HepG2 (cell line): ENCODE measurements around the gene ORMDL3. TPM values are rescaled to one million over a fixed set of nuclear protein-coding genes. Genes with fewer than 3 reads are reported as not detected.

Experiments
- E2F1 ChIP-seq: sonication (generic); formaldehyde crosslinking; IDR thresholded peaks from 2 replicates; pipeline ENCODE4 v1.5.0; 2020; ENCODE audit warnings: missing genetic modification reagents
- ELF1 ChIP-seq: sonication (generic); formaldehyde crosslinking; IDR thresholded peaks from 2 replicates; pipeline ENCODE4 v1.4.0; 2020; ENCODE audit warnings: missing genetic modification reagents
- HNF4G ChIP-seq, 2 experiments: sonication (generic) in 1 of 2; formaldehyde crosslinking in 1 of 2; IDR thresholded peaks; 2 replicates each; pipeline versions ENCODE4 v1.4.0 to v1.6.1; 2011 to 2020; ENCODE audit warnings: borderline replicate concordance in 2 of 2, low read depth in 2 of 2, mild to moderate bottlenecking in 2 of 2, low read length in 1 of 2, missing genetic modification reagents in 1 of 2, moderate library complexity in 1 of 2
- IKZF1 ChIP-seq: fragments of 450-650 bp; IDR thresholded peaks from 2 replicates; pipeline ENCODE4 v1.7.1; 2016
- NFIB ChIP-seq: sonication (generic); formaldehyde crosslinking; IDR thresholded peaks from 2 replicates; pipeline ENCODE4 v1.9.0; 2021; ENCODE audit warnings: missing genetic modification reagents, mild to moderate bottlenecking, borderline replicate concordance
- NFRKB ChIP-seq: fragments of 450-650 bp; IDR thresholded peaks from 2 replicates; pipeline ENCODE4 v1.6.1; 2017
- NRL ChIP-seq: sonication (generic); formaldehyde crosslinking; IDR thresholded peaks from 2 replicates; pipeline ENCODE4 v1.5.0; 2020; ENCODE audit warnings: missing genetic modification reagents, mild to moderate bottlenecking, moderate library complexity, borderline replicate concordance
- POLR2AphosphoS5 ChIP-seq: IDR thresholded peaks from 2 replicates; pipeline ENCODE4 v1.6.1; 2012; ENCODE audit warnings: low read depth, low read length
- ZBTB7A ChIP-seq: sonication (generic); formaldehyde crosslinking; IDR thresholded peaks from 2 replicates; pipeline ENCODE4 v1.8.0; 2022; ENCODE audit warnings: mild to moderate bottlenecking, missing genetic modification reagents
- ZC3H13 ChIP-seq: sonication (generic); formaldehyde crosslinking; IDR thresholded peaks from 2 replicates; pipeline ENCODE4 v1.8.1; 2023; ENCODE audit warnings: mild to moderate bottlenecking, missing genetic modification reagents, moderate library complexity
- ZFP82 ChIP-seq: sonication (generic); formaldehyde crosslinking; IDR thresholded peaks from 2 replicates; pipeline ENCODE4 v1.5.1; 2020; ENCODE audit warnings: mild to moderate bottlenecking, missing genetic modification reagents, borderline replicate concordance
- ZNF263 ChIP-seq: sonication (generic); formaldehyde crosslinking; IDR thresholded peaks from 2 replicates; pipeline ENCODE4 v1.4.0; 2020; ENCODE audit warnings: missing genetic modification reagents
- ZNF564 ChIP-seq: sonication (generic); formaldehyde crosslinking; IDR thresholded peaks from 2 replicates; pipeline ENCODE4 v1.8.1; 2023; ENCODE audit warnings: mild to moderate bottlenecking, missing genetic modification reagents
- ZNF782 ChIP-seq: sonication (generic); formaldehyde crosslinking; IDR thresholded peaks from 2 replicates; pipeline ENCODE4 v1.4.0; 2020; ENCODE audit warnings: missing genetic modification reagents, mild to moderate bottlenecking, borderline replicate concordance
- polyA plus RNA-seq, 8 experiments: library from polyadenylated mRNA; depleted of rRNA in 3 of 8; stranded (reverse) in 7 of 8; unstranded in 1 of 8; fragments of >200 nt; fragmentation: Illumina TruSeq in 4 of 8; extraction: Trizol in 4 of 8; gene quantifications; 2 replicates each; pipeline versions ENCODE4 v1.2.1 to v1.2.3, GENCODE V29; 2011 to 2016; ENCODE audit warnings: low read depth in 4 of 8, missing spikeins in 1 of 8, mixed read lengths in 1 of 8; ENCODE audit not compliant: insufficient read depth in 1 of 8
- total RNA-seq, 5 experiments: library from RNA; depleted of rRNA; stranded (reverse); fragments of >200 nt; fragmentation: Illumina TruSeq; extraction: Trizol; gene quantifications; 2 replicates each; pipeline ENCODE4 v1.2.3, GENCODE V29; 2016; ENCODE audit warnings: low read depth in 1 of 5
- TF ChIP-seq, protein P1 (sequence below): IDR thresholded peaks from 2 replicates; pipeline ENCODE4 v1.6.1; 2016; ENCODE audit warnings: low read depth, borderline replicate concordance
- TF ChIP-seq, protein P2 (sequence below): sonication (generic); formaldehyde crosslinking; IDR thresholded peaks from 2 replicates; pipeline ENCODE4 v1.5.1; 2020; ENCODE audit warnings: mild to moderate bottlenecking, missing genetic modification reagents, borderline replicate concordance
- TF ChIP-seq, protein P3 (sequence below): sonication (generic); formaldehyde crosslinking; IDR thresholded peaks from 2 replicates; pipeline ENCODE4 v1.8.0; 2022; ENCODE audit warnings: missing genetic modification reagents, mild to moderate bottlenecking, inconsistent platforms, borderline replicate concordance

ORMDL3 gene
- total and polyA plus RNA-seq, 2 of the 13 experiments (the other 11 are each of a cell fraction or from before 2014, with no cell fraction given): 181 to 384 TPM

- TF ChIP-seq E2F1 (CRISPR knock-in tag): no peak
- no peak for TF ChIP-seq HNF4G (IDR thresholded peaks at IDR 0.05; ENCODE audit: borderline replicate concordance, low read depth, low read length)
- TF ChIP-seq HNF4G (CRISPR knock-in tag; IDR thresholded peaks at IDR 0.05; ENCODE audit: borderline replicate concordance, low read depth): 0 out of 2 replicates have a peak, but pooled peaks have one; percentile 44
- peak; percentile 55 for TF ChIP-seq POLR2AphosphoS5
- TF ChIP-seq ZBTB7A: 0 out of 2 replicates have a peak, but pooled peaks have one; percentile 23
- TF ChIP-seq, protein P1, sequence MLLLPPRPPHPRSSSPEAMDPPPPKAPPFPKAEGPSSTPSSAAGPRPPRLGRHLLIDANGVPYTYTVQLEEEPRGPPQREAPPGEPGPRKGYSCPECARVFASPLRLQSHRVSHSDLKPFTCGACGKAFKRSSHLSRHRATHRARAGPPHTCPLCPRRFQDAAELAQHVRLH (CRISPR knock-in tag): peak; percentile 24; the same call in 1 of the 2 replicates
- peak; percentile 82 for TF ChIP-seq ZC3H13 (CRISPR knock-in tag)
- no peak for TF ChIP-seq NFIB (CRISPR knock-in tag)
- peak; percentile 82 for TF ChIP-seq NRL (CRISPR knock-in tag)
- TF ChIP-seq ELF1 (CRISPR knock-in tag): peak; percentile 44; the same call in 1 of the 2 replicates
- no peak for TF ChIP-seq ZNF263 (CRISPR knock-in tag)
- peak; percentile 66; the same call in 1 of the 2 replicates for TF ChIP-seq ZFP82 (CRISPR knock-in tag)
- TF ChIP-seq ZNF782: no peak
- no peak for TF ChIP-seq NFRKB
- no peak for TF ChIP-seq IKZF1
- TF ChIP-seq, protein P2, sequence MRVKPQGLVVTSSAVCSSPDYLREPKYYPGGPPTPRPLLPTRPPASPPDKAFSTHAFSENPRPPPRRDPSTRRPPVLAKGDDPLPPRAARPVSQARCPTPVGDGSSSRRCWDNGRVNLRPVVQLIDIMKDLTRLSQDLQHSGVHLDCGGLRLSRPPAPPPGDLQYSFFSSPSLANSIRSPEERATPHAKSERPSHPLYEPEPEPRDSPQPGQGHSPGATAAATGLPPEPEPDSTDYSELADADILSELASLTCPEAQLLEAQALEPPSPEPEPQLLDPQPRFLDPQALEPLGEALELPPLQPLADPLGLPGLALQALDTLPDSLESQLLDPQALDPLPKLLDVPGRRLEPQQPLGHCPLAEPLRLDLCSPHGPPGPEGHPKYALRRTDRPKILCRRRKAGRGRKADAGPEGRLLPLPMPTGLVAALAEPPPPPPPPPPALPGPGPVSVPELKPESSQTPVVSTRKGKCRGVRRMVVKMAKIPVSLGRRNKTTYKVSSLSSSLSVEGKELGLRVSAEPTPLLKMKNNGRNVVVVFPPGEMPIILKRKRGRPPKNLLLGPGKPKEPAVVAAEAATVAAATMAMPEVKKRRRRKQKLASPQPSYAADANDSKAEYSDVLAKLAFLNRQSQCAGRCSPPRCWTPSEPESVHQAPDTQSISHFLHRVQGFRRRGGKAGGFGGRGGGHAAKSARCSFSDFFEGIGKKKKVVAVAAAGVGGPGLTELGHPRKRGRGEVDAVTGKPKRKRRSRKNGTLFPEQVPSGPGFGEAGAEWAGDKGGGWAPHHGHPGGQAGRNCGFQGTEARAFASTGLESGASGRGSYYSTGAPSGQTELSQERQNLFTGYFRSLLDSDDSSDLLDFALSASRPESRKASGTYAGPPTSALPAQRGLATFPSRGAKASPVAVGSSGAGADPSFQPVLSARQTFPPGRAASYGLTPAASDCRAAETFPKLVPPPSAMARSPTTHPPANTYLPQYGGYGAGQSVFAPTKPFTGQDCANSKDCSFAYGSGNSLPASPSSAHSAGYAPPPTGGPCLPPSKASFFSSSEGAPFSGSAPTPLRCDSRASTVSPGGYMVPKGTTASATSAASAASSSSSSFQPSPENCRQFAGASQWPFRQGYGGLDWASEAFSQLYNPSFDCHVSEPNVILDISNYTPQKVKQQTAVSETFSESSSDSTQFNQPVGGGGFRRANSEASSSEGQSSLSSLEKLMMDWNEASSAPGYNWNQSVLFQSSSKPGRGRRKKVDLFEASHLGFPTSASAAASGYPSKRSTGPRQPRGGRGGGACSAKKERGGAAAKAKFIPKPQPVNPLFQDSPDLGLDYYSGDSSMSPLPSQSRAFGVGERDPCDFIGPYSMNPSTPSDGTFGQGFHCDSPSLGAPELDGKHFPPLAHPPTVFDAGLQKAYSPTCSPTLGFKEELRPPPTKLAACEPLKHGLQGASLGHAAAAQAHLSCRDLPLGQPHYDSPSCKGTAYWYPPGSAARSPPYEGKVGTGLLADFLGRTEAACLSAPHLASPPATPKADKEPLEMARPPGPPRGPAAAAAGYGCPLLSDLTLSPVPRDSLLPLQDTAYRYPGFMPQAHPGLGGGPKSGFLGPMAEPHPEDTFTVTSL (CRISPR knock-in tag): no peak; the same call in 1 of the 2 replicates
- TF ChIP-seq ZNF564 (CRISPR knock-in tag): no peak
- TF ChIP-seq, protein P3, sequence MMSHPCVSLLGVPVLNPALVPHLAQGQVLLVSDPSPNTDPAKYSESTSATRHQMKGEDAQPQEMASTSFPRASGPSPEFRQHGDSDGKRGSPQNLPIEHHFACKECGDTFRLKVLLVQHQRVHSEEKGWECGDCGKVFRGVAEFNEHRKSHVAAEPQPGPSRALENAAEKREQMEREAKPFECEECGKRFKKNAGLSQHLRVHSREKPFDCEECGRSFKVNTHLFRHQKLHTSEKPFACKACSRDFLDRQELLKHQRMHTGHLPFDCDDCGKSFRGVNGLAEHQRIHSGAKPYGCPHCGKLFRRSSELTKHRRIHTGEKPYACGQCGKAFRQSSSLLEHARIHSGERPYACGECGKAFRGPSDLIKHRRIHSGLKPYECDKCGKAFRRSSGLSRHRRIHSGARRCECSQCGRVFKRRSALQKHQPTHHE (CRISPR knock-in tag): 0 out of 2 replicates have a peak, but pooled peaks have one; percentile 48
These were observed 6.9 kb downstream of the ORMDL3 start (continued) for GRCh38 chr17:39920218-39921210.
